HUDEP-2 (cell line): ENCODE data around the gene TNP2.
A peak's percentile ranks its signal among the peaks of the same experiment; 100 is the strongest.

Experiments
- DNase-seq, 76 experiments: peaks; one replicate each; lab custom pipeline; 2025; ENCODE audit not compliant: unreplicated experiment in 76 of 76; lab: John Stamatoyannopoulos, UW

The TNP2 gene

DNA sequence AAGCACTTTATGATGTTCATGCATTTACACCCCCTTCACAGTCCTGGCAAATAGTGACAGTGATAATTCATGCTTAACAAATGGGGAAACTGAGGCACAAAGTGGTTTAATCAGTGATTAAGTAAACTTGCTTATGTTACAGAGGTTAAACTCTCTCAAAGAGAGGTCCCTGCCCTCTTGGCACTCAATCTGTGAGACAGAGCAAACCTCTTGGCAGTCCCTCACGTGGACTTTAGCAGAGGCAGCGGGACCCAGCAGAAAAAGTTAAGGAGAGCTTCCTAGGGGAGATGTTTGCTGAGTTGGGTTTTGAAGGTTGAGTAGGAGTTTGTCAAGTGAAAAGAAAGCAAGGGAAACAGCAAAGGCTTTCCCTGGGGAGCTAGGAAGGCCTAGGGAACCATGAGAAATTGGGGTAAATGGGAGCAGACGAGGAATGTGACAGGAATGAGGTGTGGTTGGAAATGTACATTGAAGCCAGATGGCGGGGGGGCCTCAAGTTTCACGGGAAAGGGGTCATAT lies 23.8 kb downstream of the TNP2 start:
- DNase-seq: no peak

DNA sequence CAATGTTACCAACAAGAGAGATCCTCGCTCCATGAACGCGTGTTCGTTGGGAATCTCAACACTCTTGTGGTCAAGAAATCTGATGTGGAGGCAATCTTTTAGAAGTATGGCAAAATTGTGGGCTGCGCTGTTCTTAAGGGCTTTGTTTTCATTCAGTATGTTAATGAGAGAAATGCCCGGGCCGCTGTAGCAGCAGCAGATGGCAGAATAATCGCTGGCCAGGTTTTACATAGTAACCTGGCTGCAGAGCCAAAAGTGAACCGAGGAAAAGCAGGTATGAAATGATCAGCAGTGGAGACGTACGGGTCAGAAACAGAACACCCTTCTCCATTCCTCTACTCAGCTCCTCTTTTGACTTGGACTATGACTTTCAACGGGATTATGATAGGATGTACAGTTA lies 26.5 kb downstream of the TNP2 start:
- DNase-seq: no peak

DNA sequence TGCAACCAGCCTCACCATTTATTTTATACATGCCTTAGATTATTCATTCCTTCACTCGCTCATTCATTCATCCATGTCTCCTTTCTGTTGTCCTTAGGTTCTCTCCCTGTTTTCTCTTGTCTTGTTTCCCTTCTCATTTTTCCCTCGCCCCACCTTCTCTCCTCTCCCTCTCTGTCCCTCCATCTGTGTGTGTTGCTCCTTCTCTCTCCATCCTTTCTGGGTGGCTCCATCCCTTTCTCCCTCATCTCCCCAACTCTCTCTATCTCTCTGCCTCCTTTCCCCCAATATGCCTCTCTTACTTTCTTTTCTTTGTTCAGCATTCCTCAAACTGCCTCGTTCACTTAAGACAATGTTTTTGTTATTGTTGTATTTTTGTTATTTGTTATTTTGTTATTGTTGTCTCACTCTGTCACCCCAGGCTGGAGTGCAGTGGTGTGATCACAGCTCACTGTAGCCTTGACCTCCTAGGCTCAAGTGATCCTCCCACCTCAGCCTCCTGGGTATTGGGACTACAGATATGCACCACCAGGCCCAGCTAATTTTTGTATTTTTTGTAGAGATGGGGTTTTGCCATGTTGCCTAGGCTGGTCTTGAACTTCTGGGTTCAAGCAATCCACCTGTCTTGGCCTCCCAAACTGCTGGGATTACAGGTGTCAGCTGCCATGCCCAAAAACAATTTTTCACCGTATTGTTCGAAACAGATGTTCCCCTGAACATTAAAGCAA lies 27.5 kb downstream of the TNP2 start:
- DNase-seq: no peak

DNA sequence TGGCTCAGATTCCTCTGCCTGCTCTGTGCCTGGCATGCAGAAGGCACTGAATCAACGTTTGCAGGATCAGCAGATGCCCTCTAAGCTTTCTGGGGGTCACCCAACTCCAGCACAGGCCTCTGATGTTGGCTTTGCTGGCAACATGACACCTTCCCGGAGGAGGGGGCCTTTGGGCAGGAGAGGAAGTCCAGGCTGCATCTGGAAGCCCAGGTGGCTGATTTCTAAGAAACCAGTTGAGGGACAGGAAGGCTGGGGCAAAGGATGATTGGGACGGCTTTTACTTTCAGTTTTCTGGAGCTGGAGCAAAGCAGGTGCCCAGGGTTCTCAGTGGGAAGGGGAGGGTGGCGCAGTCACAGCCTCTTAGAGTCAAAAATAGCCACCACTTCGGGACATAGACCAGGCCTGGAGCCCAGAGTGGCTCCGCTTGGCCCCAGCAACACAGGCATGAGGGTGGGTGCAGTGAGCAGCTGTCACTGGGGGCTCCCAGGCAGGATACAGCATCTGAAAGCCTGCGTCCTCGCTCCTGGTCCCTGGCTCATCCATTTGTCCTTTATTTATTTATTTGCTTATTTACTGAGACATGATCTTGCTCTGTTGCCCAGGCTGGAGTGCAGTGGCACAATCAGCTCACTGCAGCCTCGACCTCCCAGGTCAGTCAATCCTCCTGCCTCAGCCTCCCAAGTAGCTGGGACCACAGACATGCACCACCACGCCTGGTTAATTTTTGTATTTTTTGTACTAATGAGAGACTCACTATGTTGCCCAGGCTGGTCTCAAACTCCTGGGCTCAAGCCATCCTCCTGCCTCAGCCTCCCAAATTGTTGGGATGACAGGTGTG lies 28.3 kb downstream of the TNP2 start:
- DNase-seq: no peak

DNA sequence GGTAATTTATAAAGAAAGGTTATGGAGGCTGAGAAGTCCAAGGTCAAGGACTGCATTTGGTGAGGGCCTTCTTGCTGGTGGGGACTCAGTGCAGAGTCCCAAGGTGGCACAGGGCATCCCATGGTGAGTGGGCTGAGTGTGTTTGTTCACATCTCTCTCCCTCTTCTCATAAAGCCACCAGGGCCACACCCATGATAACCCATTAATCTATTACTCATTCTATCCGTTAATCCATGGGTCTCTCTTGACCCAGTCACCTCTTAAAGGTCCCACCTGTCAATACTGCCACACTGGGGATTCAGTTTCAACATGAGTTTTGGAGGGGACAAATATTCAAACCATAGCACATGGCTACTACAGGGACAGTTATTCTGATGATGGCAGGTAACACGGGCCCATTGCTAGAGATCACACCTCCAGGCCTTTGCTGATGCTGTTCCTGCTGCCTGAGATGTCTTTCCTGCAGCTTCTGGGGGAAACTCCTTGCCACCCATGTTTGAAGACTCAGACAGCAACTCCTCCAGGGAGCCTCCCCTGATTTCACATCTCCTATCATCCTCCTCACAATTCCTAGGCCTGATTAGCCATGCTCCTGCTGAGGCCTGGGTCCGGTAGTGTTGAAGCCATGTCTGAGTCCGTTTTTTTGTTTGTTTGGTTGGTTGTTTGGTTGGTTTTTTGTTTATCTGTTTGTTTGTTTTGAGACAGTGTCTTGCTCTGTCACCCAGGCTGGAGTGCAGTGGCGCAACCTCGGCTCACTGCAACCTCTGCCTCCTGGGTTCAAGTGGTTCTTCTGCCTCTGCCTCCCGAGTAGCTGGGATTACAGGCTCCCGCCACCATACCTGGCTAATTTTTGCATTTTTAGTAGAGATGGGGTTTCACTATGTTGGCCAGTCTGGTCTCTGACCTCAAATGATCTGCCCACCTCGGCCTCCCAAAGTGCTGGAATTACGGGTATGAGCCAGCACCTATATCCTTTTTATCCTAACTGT lies 29.2 kb downstream of the TNP2 start:
- DNase-seq: peak in 1 of 76 experiments; percentile 11

DNA sequence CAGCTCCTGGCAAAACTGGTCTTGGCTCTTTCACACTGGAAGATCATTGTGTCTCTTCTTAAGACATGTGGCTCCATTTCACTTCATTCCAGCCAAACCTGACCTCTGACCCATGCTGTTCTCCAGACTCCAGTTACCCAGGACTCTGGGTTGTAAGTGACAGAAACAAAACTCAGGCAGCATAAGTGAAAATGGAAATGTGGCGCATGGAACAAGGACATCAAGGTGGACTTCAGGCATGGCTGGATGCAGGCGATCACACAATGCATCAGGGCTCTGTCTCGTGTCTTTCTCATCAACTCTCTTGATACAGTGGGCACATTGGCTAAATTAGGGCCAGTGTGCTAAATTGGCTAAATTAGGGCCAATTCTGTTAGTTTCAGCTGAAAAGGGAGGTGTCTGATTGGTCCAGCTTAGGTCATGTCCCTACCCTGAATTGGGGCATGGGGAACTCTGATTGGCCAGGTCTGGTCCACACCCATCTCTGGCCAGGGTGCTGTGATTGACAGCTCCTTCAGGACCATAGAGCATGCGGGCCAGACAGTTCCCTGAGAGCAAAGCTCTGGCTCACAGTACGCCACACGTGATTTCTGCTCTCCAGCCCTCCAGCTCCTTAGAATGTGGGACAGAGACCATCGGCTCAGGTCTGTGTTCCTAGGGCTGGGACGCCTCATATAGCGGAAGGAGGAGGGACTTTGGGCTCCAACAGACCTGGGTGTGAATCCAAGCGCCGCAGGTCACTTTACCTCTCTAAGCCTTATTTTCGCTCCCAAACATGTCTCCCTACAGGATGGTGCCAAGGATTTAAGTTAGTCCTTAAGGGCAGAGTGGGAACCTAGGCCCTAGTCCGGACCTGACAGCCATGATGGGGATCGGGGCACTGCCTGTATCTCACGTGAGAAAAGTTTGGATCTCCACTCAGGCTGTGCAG lies 30.6 kb downstream of the TNP2 start:
- DNase-seq: peak in 2 of 76 experiments; percentile 16 to 22

DNA sequence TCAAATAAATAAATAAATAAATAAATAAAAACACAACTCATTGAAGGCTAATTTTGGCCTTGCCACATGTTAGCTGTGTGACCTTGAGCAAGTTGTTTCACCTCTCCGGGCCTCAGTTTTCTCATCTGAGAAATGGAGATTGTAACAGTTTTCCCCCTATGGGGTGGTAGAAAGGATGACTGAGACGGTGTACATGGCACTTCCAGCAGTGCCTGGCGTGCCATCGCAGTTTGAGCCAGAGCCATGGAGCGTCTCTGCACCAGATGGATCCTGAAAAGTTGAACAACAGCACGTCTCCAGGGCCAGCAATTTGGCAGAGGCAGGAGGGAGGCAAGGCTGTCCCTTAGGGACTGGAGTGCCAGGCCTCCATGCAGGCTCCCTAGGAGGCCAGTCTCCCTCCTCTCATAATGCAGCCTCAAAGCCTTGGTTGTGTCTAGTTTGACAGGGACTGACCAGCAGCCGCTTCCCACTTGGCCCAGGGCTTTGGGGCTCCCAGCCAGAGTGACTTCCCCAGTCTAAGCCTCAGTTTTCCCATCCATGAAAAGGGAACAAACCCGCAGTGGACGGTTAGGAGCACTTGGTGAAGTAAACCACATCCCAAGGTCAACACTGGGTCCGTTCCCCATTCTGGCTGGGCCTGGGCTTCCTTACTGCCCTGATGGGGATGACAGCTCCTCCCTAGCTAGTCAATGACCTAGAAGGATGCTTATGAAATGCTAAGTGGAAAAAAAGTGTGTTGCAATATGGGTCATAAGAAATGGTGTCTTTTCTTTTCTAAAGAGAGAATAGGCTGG lies 32.5 kb downstream of the TNP2 start:
- DNase-seq: no peak

DNA sequence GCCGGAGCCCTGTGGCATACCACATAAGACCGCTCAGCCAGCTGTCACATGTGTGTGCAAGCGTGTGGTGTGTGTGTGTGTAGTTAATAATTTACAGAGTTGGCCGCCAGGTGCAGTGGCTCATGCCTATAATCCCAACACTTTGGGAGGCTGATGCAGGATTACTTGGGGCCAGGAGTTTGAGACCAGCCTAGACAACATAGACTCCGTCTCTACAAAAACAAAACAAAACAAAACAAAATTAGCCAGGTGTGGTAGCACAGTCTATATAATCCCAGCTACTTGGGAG lies 33.5 kb downstream of the TNP2 start:
- no peak for DNase-seq

DNA sequence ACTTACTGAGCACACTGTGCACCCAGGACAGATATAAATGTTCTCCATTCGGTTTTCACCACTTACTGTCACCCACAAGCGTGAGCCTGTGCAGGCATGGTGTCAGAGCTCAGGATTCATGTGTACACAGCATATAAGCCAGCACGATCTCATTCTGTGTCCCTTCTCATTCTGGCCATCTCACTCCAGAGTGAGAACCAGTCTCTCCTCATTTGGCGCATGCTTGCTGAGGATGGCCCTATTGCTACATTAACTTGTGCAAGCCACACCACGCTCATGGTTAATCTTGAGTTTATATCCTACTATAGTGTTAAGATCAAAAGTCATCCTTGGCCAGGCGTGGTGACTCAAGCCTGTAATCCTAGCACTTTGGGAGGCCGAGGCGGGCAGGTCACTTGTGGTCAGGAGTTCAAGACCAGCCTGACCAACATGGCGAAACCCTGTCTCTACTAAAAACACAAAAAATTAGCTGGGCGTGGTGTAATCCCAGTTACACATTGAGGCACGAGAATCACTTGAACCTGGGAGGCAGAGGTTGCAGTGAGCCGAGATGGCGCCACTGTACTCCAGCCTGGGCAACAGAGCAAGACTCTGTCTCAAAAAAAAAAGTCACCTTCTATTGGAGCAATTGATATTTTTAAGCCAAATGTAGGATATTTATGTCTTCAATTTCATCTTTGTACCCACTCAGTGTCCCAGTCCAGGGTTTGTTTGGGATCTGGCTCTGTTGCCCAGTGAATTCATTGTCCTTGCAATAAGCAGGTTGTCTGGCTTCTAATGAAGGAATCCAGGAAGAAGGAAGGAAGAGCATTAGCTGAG lies 34.0 kb downstream of the TNP2 start:
- peak in 1 of 76 experiments; percentile 7 for DNase-seq

DNA sequence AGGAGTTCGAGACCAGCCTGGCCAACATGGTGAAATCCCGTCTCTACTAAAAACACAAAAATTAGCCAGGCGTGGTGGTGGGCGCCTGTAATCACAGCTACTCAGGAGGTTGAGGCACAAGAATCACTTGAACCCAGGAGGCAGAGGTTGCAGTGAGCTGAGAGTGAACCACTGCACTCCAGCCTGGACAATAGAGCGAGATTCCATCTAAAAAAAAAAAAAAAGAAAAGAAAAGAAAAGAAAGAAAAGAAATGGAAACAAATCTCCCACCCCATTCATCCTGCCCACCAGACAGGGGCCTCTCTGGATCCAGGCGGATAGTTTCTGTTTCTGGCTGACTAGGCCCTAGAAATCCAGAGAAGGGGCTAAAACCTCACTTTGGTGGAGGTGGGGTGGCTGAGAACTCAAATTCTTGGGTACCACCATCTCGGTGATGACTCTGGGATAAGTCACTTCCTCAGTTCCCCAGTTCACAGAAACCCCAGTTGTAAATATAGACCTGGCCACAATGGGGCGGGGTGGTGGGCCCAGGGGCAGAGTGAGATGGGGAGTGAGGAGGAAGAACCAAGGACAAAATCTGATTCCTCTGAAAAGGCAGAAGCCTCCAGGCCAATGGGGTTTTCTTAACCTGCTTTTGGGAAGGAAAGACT lies 35.3 kb downstream of the TNP2 start:
- no peak for DNase-seq

DNA sequence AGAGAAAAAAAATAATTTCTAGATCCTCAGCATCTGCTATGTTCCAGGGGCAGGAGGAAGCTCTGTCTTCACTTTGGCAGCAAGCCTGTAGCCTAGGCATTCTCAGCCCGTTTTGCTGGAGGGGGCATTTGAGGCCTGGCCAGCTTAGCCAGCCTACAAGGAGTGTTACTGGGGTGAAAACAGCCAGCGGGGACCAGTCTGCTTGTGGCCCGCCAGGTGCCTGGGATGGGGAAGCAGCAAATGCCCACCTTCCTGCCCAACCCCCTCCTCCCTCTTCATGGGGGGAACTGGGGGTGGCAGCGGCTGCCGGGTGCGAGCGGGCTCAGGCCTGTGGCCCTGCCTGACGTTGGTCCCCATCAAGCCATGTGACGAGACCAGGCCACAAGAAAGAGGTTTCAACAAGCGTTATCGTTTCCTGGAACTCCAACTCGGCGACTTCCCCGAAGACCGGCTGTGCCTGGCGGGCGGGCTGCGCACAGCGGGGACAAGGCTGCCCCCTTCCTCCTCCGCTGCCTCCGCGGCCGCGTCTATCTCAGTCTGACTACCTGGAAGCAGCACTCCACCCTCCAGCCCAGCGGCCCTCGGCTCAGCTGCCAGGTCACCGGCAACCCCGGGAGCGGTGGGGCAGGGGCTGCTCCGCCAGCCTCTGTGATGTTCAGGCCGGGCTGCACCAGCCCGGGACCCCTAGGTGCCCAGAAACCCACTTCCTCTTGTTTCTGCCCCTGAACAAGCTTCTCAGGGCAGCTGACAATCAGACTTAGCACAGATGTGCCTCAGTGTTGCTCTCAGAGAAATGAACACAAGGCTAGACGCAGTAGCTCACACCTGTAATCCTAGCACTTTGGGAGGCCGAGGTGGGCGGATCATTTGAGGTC lies 36.0 kb downstream of the TNP2 start:
- DNase-seq: peak in 75 of 76 experiments; percentile 43 to 94 (median 83)

DNA sequence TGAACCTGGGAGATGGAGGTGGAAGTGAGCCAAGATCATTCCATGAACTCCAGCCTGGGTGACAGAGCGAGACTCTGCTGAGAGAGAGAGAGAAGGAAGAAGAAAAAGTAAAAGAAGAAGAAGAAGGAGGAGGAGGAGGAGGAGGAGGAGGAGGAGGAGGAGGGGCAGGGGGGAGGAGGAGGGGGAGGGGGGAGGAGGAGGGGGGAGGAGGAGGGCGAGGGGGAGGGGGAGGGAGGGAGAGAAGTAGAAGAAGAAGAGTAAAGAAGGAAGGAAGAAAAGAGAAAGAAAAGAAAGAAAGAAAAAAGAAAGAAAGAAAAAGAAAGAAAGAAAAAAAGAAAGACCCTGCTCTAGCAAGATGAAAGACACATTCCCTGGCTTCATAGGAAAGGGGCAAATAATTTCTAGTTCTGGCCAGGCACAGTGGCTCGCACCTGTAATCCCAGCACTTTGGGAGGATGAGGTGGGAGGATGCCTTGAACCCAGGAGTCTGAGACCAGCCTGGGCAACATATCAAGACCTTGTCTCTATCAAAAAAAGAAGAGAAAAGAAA lies 36.7 kb downstream of the TNP2 start:
- DNase-seq: no peak

DNA sequence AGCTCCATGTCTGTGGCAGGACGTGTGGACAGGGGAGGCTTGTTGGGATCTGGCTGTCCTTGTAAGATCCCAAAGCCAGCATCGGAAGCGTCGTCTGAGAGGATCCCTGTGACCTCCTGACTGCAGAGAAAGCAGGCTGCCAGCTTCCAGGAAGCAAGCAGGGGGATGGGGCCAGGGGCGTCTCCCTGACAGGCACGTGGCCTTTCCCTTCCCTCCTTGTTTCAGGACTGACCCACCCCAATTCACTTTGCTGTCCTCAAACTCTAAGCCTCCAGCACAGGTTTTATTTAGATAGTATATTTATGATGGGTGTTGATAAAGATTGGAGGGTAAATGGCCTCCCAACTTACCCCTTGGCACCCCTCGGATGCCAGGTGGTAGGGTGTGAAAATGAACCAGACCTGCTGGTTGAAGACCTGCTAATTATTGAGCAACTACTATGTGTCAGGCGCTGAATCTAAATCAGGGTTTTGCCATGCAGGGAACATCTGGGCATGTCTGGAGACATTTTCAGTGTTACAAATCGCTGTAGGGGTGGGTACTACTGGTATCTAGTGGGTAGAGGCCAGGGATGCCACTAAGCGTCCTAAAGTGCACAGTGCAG lies 37.7 kb downstream of the TNP2 start:
- DNase-seq: peak in 31 of 76 experiments; percentile 15 to 53 (median 35)

DNA sequence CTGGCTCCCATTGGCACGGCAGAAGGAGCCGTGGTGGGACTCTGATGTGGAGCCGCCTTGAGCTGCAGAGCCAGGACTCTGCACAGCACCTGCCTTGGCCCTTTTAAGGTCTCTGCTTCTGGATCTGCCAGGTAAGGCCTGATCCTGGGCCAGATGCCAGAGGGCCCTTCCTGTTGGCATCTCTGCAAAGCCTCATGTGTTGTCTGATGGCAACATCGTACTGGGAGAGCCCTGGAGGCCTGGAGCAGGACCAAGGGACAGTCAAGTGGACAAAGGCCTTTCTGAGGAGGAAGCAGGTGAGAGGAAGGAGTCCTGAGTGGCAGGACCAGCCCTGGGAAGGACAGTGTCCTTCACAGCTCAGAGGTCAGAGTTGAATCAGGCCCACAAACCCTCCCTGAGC lies 39.2 kb downstream of the TNP2 start:
- DNase-seq: no peak

DNA sequence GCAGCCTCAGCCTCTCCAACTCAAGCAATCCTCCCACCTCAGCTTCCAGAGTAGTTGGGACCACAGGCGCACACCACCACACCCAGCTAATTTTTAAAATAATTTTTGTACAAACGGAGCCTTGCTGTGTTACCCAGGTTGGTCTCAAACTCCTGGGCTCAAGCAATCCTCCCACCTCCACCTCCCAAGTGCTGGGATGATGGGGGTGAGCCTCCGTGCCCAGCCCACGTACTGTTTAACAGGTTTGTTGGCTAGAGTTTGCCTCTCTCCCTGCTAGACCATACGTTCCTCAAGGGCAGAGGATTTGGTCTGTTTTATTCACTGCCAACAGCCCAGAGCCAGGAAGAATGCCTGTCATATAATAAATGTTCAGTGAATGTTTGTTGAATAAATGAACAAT lies 39.7 kb downstream of the TNP2 start:
- DNase-seq: no peak
